Heart right ventricle (tissue), 16 donors: ENCODE results near the gene PABPC3. TPM values are rescaled to one million over a fixed set of nuclear protein-coding genes. Genes with fewer than 3 reads are reported as not detected.

Experiments used
- ATAC-seq, 8 donors: fragments of 200-7000 bp; cut with Tn5 transposase; one replicate each; pipeline ENCODE4 v1.9.1; 2020; ENCODE audit warnings: mild to moderate bottlenecking in 8 of 8, moderate library complexity in 8 of 8, moderate number of reproducible peaks in 1 of 8
- DNase-seq, 2 donors: peaks; one replicate each; pipeline ENCODE4 v3.0.0-alpha.2; 2020
- H3K27ac ChIP-seq, 10 donors: fragments of 200-600 bp; sonication (generic) in 2 of 10; one replicate each; pipeline versions ENCODE4 v1.5.0 to v1.8.0; 2020 to 2022; ENCODE audit warnings: mild to moderate bottlenecking in 3 of 10
- H3K27me3 ChIP-seq, 7 donors: fragments of 200-600 bp; one replicate each; pipeline ENCODE4 v1.8.0; 2021 to 2022; ENCODE audit warnings: mild to moderate bottlenecking in 2 of 7
- H3K36me3 ChIP-seq, 9 donors: fragments of 200-600 bp; sonication (generic) in 1 of 9; one replicate each; pipeline versions ENCODE4 v1.5.0 to v1.8.0; 2020 to 2022; ENCODE audit warnings: mild to moderate bottlenecking in 2 of 9
- H3K4me1 ChIP-seq, 9 donors: fragments of 200-600 bp; sonication (generic) in 1 of 9; one replicate each; pipeline versions ENCODE4 v1.5.0 to v1.8.0; 2020 to 2022; ENCODE audit warnings: mild to moderate bottlenecking in 4 of 9
- H3K4me3 ChIP-seq, 10 donors: fragments of 200-600 bp; sonication (generic) in 2 of 10; one replicate each; pipeline versions ENCODE4 v1.5.0 to v1.8.0; 2020 to 2022; ENCODE audit warnings: mild to moderate bottlenecking in 7 of 10, moderate library complexity in 2 of 10
- H3K9me3 ChIP-seq, 11 donors: fragments of 200-600 bp in 10 of 11; sonication (generic) in 2 of 11; one replicate each; pipeline versions ENCODE4 v1.5.0 to v1.8.0; 2013 to 2022; ENCODE audit warnings: mild to moderate bottlenecking in 2 of 11, control low read depth in 1 of 11, moderate library complexity in 1 of 11
- CTCF ChIP-seq, 9 donors: fragments of 200-600 bp; sonication (generic) in 2 of 9; IDR thresholded peaks; one replicate each; pipeline versions ENCODE4 v1.5.0 to v1.8.0; 2021 to 2022; ENCODE audit warnings: antibody characterized with exemption in 9 of 9, mild to moderate bottlenecking in 5 of 9, moderate library complexity in 1 of 9
- WGBS, 2 donors: extraction: QIAGEN DNeasy Blood & Tissue Kit; methylation state at CpG; one replicate each; pipeline ENCODE4 v1.1.7; 2013; ENCODE audit warnings: inconsistent platforms in 1 of 2; 5-methylcytosine and 5-hydroxymethylcytosine counted together
- intact Hi-C, 10 donors: fragments of 100-400 bp; cut with DNase I; formaldehyde crosslinking; loops; one replicate each; pipeline versions ENCODE4 v1.11.1 to v1.14.2; 2022
- polyA plus RNA-seq, 2 donors: library from polyadenylated mRNA; stranded (reverse); fragments of 200-250 nt; gene quantifications; one replicate each; pipeline ENCODE4 v1.2.3, GENCODE V29; 2013
- total RNA-seq, 10 donors: library from RNA; stranded (reverse); fragmentation: NEBNext Ultra II Directional in 3 of 10; extraction: Animal tissue kit (Norgen Biotek cat#: 25700) in 3 of 10; gene quantifications; one replicate each; pipeline versions ENCODE4 v1.2.1 to v1.2.4, GENCODE V29; 2021 to 2023
- donor health status: Arrhythmogenic right ventricular cardiomyopathy.
- donor health status: ischemic (EF 13 %, LVEDD 7.1; RV severe dilation, severe dysfunction).
- donor health status: healthy with polysubstance abuse.
- donor health status: DM: no; HTN: yes; CAD: no.
- donor health status: DM: no; HTN: no; CAD: no.
- donor health status: ischemic (EF 25% LVEDD 6.9; RV normal size, moderate dysfunction).
- donor health status: ischemic (EF 25% LVEDD 5.7; RV mildly dilated, moderate dysfunction).
- donor health status: healthy.
- donor health status: DM: yes; HTN: yes; CAD: no.
- donor health status: Ischemic cardiomyopathy.
- donor health status: ischemic (EF 35%, LVEDD 5.7; RV mildly dilated, moderate dysfunction).
- donor health status: nonischemic (EF 11% LVEDD 7.7; RV severe dilation, severe dysfunction).
- donor health status: DM: yes; HTN: yes; CAD: no.
- donor health status: PGD.
- donor health status: ischemic (EF 29% LVEDD 5.4; RV normal size, mild dysfunction).
- donor health status: nonischemic (EF 23%, LVEDD 6.1; RV moderate dilation, normal function).

The PABPC3 gene
- total and polyA plus RNA-seq, 12 donors, result 0.06 to 0.10 (median 0.09) TPM; not detected in 9

GRCh38 chr13:25137788-25138115 lies 41.8 kb downstream of the PABPC3 start:
- WGBS, 2 donors, result 65 to 67% methylated on average over 3 of the region's 3 CpGs

GRCh38 chr13:25141042-25141441 lies 45.1 kb downstream of the PABPC3 start:
- no peaks in the 10 kb centered on the region for H3K36me3 ChIP-seq
- H3K9me3 ChIP-seq, result no peaks in the 10 kb centered on the region
- H3K4me1 ChIP-seq, result no peaks in the 10 kb centered on the region
- peaks cover 0 to 48% (median 20%) of the 10 kb centered on the region in 7 donors for H3K27me3 ChIP-seq
- intact Hi-C loops, result no loop called here
- ATAC-seq, result no peak
- TF ChIP-seq CTCF (IDR thresholded peaks at IDR 0.05), result no peak
- WGBS, 2 donors, result 84 to 89% methylated on average over 5 of the region's 5 CpGs
- no peak overlapping the region for H3K4me3 ChIP-seq
- no peak for DNase-seq
- no peak overlapping the region for H3K27ac ChIP-seq

More at GRCh38 chr13:25137788-25138115, 41.8 kb downstream of the PABPC3 start:
- Histone ChIP-seq H3K4me3 (no peak overlapping the region), H3K36me3 (no peaks in the 10 kb centered on the region), H3K27me3 (peaks cover 0 to 60% (median 32%) of the 10 kb centered on the region in 7 donors), H3K27ac (no peak overlapping the region), H3K9me3 (peaks cover 0 to 10% (median 0%) of the 10 kb centered on the region in 11 donors), H3K4me1 (no peaks in the 10 kb centered on the region)
- intact Hi-C loops, result no loop called here
- DNase-seq (no peak), ATAC-seq (no peak)
- TF ChIP-seq CTCF (IDR thresholded peaks at IDR 0.05), result no peak

DNA sequence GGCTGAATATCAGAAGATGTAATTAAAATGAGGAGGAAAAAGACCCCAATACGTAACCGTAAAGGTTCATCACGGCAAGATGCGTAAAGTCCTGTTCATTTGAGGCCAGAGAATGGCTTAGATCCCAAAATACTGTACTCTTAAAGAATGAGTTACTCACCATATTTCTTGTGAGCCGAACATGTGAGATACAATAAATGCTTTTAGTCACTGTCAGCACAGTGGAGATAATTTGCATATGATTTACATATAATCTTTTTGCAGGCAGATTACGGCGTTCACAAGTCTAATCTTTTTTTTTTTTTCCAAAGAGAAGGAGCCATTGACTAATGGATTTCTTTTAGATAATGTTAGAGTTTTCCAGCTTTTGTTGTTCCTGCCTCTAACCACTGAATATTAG lies 47.8 kb downstream of the PABPC3 start:
- no peak overlapping the region for H3K27ac ChIP-seq
- DNase-seq, result no peak
- H3K4me1 ChIP-seq, result no peaks in the 10 kb centered on the region
- H3K36me3 ChIP-seq, result no peaks in the 10 kb centered on the region
- TF ChIP-seq CTCF (IDR thresholded peaks at IDR 0.05), result no peak
- no peak for ATAC-seq
- intact Hi-C loops, result no loop called here
- peaks cover 0 to 4% (median 0%) of the 10 kb centered on the region in 11 donors for H3K9me3 ChIP-seq
- 76 to 80% methylated on average over 7 of the region's 7 CpGs for WGBS, 2 donors
- H3K27me3 ChIP-seq, result peaks cover 0 to 28% (median 7%) of the 10 kb centered on the region in 7 donors
- H3K4me3 ChIP-seq, result no peak overlapping the region

DNA sequence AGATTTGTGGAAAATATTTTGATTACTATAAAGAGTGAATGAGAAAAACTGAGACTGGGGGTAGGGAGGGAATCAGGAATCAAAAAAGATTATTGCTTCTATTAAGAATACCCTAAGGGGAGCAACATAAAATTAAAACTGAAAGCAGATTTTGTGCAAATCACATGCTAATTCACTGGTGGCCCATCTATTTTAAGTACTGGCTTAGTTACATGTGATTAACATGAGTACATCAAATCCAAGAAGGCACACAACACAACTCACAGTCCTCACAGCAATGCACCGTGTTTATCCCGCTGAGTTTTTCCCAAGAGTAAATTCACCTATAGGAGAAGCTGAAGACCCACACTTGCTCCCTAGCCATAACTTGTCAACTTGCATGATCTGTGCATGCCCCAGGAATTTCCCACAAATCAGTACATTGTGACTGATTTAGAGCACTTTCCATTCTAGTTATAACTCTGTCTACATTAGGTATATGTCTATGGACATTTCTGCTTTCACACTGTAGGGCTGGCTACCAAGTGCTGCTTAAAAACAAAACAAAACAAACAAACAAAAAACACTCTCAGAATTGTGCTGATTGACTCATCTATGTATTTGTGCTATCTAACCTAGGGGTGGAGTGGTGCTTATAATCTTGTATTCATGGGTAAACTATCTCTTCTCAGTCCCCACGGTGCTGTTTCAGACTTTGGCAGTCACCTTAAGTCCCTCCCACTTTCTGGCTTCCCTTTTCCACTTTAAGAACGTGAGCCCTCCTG lies 51.9 kb downstream of the PABPC3 start:
- no peaks in the 10 kb centered on the region for H3K36me3 ChIP-seq
- no peak for ATAC-seq
- peaks cover 0 to 4% (median 0%) of the 10 kb centered on the region in 11 donors for H3K9me3 ChIP-seq
- no peaks in the 10 kb centered on the region for H3K4me1 ChIP-seq
- 74 to 78% methylated on average over 4 of the region's 4 CpGs for WGBS, 2 donors
- peaks cover 0 to 28% (median 20%) of the 10 kb centered on the region in 7 donors for H3K27me3 ChIP-seq
- no peak for DNase-seq
- no peak overlapping the region for H3K4me3 ChIP-seq
- H3K27ac ChIP-seq, result no peak overlapping the region
- no peak for TF ChIP-seq CTCF (IDR thresholded peaks at IDR 0.05)
- intact Hi-C loops, result no loop called here
